Epidermal melanocyte (primary cell): Measurements from ENCODE around the gene NTF3.

Source experiments
- DNase-seq: peaks from one replicate; pipeline ENCODE4 v3.0.0; 2011; ENCODE audit warnings: low spot score; ENCODE audit not compliant: insufficient read length

NTF3 gene

DNA sequence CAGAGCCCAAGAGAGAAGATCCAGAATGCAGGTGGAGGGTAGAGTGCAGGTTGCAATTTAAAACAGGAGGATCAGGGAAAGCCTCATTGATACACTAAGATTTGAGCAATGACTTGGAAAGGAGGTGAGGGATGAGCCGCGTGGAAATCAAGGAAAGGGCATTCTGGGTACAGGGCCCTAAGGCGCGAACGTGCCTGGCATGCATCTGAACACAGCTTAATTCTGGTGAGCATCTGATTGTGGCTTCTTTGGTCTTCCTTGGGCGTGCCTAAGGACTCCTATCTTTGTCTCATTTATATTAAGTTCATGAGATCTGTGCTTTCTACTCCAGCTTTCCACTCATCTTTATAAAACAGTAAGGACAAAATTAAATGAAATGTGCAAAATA is 79.3 kb downstream of the NTF3 start:
- no peak for DNase-seq

DNA sequence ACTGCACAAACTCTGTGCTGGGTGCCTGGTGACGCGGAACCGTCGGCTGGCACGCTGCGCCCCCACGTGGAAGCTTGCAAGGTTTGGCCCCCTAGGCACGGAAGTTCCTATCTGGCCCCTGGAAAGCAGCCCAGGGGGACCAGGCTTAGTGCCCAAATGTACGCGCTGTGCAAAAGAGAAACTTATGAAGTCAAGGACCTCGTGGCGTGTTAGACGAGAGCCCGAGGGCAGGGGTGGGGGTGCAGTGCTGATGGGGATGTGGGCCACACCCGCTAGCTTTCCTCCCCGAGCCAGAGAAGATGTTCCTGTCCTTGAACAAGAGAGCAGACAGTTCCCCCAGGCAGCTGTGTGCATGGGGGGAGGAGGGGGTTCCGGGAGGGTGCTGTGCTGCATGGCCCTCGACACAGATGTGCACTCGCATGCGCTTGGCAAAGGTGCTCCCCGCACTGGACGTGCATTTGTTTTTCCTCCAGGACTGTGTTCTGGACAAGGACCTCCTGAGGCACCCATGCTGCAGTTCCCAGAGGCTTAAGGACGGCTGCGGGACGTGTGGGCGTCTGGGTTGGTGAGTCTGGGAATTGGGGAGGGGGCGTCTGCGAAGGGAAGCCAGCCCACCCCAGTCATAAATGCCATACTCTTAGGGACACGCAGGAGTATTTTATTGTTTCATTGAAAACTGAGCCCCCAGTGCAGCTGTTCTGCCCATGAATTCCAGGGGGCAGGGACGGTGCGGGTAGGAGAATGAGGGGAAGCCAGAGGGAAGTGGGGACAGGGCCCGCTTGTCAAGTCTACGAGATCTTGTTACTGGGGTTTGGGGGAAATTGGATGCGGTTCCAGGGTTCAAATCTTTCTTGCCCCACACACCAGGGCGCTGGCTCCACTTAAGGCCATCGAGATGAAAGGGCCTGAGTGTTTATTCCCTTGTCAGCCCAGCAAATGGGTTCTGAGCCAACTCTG is 80.0 kb downstream of the NTF3 start:
- DNase-seq = no peak

DNA sequence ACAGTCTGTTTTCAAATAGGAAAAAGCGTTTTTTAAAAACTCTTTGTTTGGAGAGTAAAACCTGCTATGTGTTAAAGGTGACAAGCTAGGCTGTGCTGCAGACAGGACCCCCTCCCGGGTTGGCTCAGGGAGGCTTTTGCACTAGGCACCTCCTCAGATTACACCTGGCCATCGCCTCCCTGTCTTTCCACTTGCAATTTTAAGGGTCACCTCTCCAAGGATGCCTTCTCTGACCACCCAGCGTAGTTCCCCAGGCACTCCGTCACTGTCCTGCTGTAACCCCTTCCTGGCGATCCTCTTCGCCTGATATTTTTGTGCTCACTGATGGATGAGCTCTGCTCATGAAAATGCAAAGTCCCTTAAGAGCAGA is 80.7 kb downstream of the NTF3 start:
- no peak for DNase-seq

DNA sequence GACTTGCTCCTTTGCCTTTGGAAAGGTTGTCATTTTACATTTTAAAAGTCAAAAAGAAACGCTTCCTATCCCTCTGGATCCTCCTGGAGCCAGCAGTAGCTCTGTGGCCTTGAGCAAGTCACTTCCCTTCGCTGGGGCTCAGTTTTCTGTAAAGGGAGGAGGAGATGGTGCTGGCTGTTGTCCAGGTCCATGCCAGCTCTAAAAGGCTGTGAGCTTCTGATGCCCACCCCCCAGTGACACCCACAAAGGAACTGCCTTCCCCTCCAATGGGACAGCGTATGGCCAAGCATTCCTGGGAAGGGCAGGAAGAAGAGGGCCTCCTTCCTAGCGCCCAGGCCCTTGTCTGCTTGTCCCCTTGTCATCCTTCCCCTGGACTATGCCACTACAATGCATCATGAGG is 81.5 kb downstream of the NTF3 start:
- no peak for DNase-seq

DNA sequence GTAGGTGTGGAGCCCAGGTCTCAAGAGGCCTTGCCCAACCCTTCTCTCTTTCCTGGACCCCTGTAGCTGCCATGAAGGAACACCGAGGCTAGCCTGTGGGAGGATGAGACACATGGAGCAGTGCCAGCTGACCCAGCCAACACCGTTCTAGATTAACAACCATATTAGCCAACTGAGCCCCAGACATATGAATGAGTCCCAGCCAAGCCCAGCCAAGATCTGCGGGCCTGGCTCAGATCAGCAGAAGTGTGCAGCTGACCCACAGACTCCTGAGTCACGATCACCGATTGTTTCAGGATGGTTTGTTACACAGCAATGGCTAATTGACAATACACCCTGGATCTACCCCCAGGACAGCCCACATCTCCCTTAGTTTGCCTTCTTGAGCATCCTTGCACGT is 82.1 kb downstream of the NTF3 start:
- DNase-seq = no peak

DNA sequence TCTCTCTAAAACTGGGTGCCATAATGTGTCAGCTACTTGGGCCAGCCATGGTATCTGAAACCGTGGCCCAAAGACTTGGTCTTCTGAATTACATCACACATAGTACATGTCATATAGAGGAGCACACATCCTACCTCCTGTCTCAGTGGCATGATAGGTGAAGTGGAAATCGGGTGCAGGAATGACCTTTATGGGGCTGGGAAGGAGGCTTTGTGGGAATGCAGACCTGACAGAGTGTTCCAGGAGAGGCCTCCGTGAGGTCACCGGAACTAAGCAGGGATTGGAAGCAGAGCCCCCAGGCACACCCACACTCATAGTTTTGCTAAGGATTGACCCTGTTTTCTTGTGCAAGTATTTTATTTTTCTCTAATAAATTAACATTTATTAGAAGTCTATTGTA is 82.6 kb downstream of the NTF3 start:
- no peak for DNase-seq

DNA sequence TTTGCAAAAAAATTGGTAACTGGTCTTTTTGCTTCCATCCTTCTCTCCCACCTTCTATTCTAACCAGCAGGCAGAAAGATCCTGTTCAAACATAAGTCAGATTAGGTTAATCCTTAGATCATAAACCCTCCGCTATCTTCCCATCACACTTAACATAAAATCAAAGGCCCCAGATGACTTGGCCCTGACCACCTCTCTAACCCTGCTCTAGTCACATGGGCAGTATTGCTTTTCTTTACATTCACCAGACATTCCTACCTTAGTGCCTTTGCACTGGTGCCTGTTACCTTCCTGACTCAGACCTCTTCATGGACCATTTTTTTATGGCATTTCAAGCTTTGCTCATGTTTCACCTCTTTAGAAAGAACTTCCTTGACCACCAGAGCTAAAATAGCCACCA is 83.5 kb downstream of the NTF3 start:
- DNase-seq = no peak

DNA sequence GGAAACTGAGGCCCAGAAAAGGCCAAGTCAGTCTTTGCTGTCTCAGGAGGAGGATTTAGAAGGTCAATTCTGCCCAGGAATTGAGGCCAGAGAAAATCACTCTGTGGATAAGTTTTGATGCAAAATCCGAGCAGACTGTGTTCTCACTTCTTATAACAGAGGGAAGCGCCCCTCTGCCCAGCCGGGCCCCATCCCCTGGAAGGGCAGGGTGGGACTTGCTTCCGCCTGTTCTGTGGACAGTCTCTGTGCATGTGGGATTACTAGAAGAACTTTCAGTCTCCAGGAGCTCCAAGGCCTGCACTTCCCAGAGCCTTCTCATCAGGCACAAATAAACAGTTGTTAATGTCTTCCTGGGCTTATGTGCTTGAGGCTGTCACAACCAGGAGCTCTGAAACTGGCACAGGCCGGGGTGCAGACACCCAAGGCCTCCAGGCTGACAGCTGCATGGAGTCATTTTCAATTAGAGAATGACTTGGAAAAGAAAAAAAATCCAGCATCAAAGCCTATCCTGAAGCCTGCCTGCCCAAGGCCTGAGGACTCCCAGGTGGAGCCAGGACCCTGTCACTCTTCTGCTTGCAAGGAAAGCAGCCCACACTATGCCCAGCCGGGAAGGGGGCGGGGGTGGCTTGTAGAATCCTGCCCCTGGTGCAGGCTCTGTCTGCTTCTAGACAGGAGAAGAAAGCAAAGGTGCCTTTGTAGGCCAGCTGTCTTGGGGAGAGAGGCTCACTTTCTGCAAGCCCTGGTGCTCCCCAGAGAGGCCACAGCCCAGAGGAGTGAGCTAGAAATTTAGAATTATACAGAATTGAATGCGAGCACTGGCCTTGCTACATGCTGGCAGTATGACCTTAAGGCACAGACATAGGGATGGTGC is 84.7 kb downstream of the NTF3 start:
- DNase-seq = no peak

DNA sequence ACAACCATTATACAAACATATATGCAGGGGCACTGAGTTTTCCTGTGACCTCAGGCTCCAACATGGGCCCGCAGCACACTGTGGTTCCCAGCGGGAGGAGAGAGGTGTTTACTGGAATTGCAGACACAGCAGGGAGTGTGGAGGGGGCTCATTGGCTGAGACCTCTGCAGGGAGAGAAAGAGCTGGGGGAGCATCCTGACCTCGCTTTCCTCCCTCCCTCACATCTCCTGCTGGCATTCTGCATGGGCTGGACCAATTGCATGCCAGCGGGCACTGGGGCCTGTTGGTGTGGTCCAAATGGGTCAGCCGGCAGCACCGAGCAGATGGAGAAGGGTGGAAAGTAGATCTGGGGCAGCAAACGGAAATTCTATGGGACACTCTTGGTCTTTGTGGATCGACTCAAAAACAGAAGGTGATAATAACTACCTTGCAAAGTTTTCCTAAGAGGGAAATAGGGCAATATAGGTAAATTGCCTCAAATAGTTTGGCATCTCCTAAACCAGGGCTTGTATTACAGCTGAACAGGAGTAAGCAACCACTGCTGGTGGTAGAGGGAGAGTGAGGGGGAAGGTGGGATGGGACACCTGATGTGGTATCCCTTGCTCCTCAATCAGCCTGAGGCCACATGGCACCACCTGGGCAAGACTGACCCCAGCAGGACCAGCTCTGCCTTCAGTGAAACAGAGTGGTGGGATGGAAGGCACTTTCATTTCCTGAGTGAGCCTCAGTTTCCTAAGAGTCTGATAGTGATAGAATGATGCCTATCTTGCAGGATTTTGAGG is 86.9 kb downstream of the NTF3 start:
- DNase-seq = no peak

DNA sequence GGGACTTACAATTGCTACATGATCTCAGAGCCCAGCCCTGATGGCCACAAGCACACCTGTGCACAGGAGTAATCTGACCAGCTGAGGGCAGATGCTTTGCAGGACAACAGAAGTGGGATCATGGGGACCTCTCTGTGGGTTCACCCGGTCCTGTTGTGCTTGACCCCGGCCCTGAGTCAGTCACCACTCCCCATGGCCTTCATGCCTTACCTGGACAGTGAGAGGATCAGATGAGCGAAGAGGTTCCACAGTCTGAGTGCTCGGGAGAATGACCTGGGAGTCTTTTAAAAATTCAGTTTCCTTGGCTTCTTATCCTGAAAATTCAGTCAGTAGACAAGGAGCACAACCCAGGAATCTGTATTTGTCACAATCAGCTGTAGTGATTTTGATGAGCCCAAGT is 88.1 kb downstream of the NTF3 start:
- DNase-seq = no peak

DNA sequence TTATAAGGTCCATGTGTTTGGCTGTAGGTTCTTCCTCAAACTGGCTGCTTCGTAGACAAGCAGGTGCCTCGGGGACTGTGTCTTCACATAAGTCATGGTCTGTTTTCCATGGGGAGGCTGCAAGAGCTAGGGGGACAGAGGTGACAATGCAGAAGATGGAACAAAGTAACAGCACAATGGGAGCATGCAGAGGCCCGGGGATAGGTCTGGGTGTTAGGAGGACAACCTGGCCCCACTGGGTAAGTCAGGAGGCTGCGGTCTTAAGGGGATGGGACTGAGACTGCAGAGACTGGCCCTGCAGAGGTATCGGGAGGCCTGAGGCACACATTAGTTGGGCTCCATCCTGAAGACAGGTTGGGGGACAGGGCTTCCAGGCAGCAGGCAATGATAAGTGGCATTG is 88.9 kb downstream of the NTF3 start:
- no peak for DNase-seq

DNA sequence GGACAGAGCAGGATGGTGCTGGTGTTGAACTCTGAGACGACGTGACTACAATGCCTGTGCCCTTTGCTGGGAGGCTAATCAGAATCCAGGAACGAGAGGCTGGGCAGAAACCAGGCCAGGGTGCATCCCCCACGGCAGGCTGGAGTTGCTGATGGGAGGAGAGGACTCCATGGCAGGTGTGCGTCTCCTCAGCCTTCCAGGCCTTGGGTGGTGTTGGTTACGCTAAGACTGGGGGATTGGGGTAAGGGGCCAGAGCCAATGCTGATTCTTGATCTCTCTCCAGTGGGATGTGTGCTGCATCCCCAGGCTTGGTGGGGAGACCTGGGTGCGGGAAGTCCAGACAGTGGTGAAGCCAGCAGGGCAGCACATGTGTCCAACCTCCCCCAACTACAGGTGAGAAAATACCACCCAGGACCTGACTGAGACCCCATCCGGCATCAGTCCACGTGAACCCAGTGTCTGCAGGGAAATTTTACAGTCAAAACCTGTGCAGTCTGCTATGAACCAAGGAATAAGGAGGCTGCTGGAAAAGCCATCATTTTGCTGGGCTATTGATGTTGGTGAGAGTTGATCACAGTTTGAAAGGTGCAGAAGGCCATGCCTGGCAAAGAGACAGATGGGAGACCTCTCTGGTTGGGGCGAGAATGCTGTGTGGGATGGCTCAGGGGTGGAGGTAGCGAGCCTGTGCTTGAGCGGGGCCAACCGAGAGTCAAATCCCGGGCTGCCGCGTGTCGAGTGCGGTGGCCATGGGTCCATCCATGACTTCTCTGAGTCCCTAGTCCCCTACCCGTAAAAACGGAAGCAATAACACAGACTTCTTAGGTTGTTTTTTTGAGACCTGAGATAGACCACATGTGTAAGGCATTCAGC is 89.8 kb downstream of the NTF3 start:
- DNase-seq = no peak

DNA sequence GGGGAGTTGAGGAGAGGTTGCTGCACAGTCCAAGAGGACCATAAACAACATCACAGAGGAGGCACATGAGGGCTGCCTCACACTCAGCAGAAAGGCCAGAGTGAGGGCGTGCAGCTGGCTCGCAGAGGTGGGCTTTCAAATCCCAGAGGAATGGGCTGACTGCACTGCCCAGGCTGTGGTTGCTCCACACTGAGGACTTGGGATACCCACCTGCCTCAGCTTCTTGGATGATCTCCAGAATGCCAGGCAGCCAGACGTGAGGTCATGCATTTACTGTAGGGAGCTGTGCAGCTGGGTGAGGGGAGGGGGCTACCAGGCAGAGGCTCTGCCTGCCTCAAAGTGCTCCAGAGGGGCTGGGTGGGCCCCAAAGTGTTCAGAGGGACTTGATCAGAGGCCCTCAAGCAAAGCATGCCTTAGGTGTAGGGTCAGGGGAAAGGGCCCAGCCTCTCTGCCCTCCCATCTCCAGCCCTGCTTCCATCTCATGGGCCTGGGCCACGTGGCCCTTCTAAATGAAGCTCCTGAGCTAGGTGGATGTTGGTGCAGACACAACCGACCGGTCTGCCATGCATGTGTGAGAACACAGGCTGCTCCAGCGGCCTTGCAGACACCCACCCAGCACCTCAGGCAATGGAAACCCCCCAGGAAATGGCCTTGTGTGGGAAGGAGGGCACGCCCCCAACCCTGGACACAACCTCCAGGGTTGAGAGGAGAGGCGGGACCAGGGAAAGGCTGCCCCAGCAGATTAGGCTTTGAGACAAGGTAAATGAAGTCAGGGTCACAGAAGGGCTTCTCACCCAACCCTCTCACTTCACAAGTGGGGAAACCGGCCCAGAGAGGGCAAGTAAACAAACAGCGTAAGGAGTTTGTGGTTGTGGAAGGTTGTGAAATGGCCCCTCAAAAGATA is 90.8 kb downstream of the NTF3 start:
- no peak for DNase-seq

DNA sequence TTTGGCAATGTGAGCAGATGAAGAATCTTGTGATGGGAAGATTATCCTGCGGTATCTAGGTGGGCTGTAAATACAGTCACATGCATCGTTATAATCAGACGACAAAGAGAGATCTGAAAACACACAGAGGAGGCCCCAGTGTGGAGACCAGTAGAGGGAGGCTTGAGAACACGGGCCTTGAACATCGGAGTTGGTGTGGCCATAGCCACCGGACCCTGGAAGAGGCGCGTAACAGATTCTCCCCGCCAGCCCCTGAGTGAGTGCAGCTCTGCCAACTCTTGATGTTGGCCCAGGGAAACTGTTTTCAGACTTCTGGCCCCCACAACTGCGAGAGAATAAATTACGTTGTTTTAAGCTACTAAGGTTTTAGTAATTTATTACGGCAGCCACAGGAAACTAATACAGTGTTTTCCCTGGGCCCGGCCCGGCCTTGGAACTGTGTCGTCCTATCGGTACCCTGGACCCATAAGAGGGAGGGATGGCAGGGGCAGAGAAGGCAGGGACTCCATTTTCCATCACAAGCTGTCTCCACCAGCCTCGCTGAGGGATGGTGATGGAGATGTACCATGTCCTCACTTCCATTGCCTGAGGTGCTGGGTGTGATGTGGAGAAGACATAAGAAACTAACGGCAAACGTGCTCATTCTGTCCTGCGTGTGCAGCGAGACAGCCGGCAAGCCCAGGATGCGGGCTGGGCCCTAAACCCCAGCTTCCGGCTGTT is 91.6 kb downstream of the NTF3 start:
- DNase-seq = no peak

DNA sequence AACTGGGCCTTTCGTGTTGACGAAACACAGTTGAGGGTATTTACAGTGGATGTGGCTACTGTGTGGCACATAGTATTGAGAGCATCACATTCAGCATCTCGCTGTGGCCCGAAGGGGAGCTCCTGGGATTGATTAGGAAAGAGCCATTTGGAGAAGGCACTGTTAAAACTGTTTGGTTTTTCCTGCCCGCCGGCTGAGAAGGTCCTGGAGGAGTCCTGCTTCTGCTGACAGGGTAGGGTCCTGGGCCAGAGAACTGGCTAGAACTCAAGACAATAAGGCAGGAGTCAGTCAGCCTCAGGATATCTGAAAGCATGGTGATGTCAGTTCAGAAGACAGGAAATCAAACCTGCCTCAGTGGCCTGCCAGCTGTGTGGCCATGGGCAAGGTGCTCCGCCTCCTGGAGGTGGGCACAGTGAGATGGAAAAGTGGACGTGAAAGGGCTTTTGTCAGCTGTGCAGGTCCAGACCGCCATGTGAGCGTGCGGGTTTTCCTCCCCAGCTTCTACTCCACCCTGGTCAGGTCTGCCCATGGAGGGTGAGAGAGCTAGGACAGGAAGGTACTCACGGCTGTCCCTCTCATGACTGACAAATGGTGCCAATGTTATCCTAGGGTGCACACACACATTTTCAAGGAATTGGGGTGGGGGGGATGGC is 92.3 kb downstream of the NTF3 start:
- no peak for DNase-seq

DNA sequence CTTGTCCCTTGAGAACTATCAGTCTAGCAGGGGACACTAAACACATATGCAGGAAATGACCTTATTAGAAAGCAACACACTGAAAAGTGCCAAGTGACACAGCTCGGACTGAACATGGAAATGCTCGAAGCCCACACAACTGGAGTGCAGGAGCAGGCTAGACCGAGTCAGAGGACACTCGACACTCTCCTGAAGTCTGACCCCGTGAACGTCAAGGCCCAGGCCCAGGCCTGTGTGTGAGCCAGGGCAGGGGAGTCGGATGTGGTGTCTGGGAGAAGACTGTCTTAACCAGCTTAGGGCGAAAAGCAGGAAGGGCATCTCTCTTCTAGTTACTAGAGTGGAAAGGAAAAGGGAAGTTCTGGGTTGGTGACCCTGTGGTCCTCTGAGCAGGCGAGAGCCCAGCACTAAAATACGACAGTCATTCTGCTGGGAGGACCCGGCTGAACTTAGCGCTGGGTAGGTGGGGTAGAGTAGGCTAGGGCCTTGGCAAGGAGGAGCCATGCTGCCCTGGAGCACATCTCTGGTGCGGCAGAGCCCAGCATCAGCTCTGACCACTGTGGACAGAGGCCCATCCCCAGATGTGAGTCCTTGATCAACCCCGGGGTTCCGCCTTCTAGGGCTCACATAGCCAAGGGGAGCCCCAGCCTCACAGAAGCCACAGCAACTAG is 93.0 kb downstream of the NTF3 start:
- DNase-seq = no peak

DNA sequence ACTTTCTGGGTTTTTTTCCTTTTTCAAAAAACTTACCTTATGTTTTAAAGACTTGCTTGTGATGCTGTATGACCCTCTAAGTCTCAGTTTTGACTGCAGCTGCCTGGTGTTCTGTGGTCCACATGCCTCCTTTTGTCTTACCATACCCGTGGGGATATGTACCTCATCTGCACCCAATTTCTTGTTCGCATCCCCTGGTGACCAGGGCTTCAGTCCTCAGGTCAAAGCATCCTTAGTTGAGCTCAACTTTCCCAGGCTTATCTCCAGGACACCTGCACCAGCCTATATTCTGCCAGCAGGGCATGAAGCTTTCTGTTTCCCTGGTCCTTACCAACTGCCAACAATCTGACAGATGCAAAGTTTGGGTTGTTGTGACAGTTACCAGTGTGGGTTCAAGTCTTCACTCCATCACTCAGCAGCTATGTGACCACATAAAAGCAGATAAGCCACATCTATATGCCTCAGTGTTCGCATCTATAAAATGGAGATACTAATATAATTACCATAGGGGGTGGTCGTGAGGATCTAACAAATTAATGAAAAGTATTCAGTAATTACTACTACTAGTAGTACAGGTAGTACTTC is 94.0 kb downstream of the NTF3 start:
- DNase-seq = no peak

DNA sequence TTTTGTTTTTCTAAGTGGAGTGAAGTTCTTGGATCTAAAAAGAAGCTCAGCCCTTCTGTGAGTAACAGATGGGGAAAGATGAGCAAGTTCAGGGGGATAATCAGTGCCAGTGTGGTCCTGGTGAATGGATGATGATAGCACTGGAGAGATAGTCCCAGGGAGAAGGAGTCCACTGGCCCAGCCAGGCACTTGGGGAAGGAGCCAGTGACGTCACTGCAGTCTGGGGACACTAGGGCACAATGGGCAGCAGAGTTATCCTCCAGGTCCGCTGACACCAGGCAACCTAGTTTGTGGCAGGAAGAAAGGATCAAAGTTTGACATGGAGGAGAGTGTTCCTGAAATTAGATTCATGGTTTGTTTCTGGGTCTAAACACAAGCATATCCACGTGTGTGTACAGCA is 101.5 kb downstream of the NTF3 start:
- no peak for DNase-seq
